PC-3 (cell line): ENCODE results near the gene RNH1. TPM values are rescaled to one million over a fixed set of nuclear protein-coding genes. Genes with fewer than 3 reads are reported as not detected.
"Not testable (repeated sequence)": the region's sequence is repeated elsewhere in the genome, so short reads cannot be mapped to it uniquely, and the experiment has no call there.

ENCODE experiments used
- ATAC-seq: fragments of 200-7000 bp; cut with Tn5 transposase; 2 replicates; pipeline ENCODE4 v1.9.1; 2020; ENCODE audit warnings: mild to moderate bottlenecking, moderate library complexity
- BruUV-seq: library from RNA; stranded (reverse); fragments of 400-500 nt; replicated peaks from 2 replicates; lab custom pipeline; 2021; lab: Mats Ljungman, UMichigan
- CTCF ChIA-PET: fragments of 300-600 bp; sonication (Branson Sonifier 250); formaldehyde crosslinking; loops from one replicate; lab custom pipeline; 2022; ENCODE audit warnings: antibody characterized with exemption; lab: Charles Lee
- POLR2A ChIA-PET: fragments of 300-600 bp; sonication (Branson Sonifier 250); formaldehyde crosslinking; loops from one replicate; lab custom pipeline; 2022; ENCODE audit warnings: antibody characterized with exemption; ENCODE audit not compliant: unreplicated experiment; lab: Charles Lee
- DNase-seq: peaks from one replicate; pipeline ENCODE4 v3.0.0-alpha.2; 2015
- H2AFZ ChIP-seq: fragments of 300-600 bp; sonication (generic); 2 replicates; pipeline ENCODE4 v1.6.0; 2016; ENCODE audit warnings: antibody characterized with exemption, low read length
- H3F3A ChIP-seq: fragments of 300-600 bp; sonication (generic); one replicate; pipeline ENCODE4 v1.6.0; 2017; ENCODE audit warnings: antibody characterized with exemption, low read length, control low read depth, mild to moderate bottlenecking; ENCODE audit not compliant: unreplicated experiment
- H3K27ac ChIP-seq: fragments of 300-600 bp; sonication (generic); 2 replicates; pipeline ENCODE4 v1.5.1; 2016; ENCODE audit warnings: mild to moderate bottlenecking, low read length
- H3K27me3 ChIP-seq: fragments of 300-600 bp; sonication (generic); 2 replicates; pipeline ENCODE4 v1.6.1; 2016; ENCODE audit warnings: low read length, mixed read lengths
- H3K36me3 ChIP-seq: fragments of 300-600 bp; sonication (generic); 2 replicates; pipeline ENCODE4 v1.6.1; 2016; ENCODE audit warnings: low read depth, mixed run types, low read length, mixed read lengths
- H3K4me1 ChIP-seq: fragments of 300-600 bp; sonication (generic); 2 replicates; pipeline ENCODE4 v1.5.1; 2016; ENCODE audit warnings: low read length; ENCODE audit not compliant: insufficient read depth
- H3K4me2 ChIP-seq: fragments of 300-600 bp; sonication (generic); 2 replicates; pipeline ENCODE4 v1.6.0; 2016; ENCODE audit warnings: low read length
- H3K4me3 ChIP-seq: fragments of 300-600 bp; sonication (generic); 2 replicates; pipeline ENCODE4 v1.5.1; 2016; ENCODE audit warnings: mild to moderate bottlenecking, low read length, mixed read lengths
- H3K79me2 ChIP-seq: fragments of 300-600 bp; sonication (generic); 2 replicates; pipeline ENCODE4 v1.6.1; 2017; ENCODE audit warnings: low read length, mixed read lengths
- H3K9ac ChIP-seq: fragments of 300-600 bp; sonication (generic); 2 replicates; pipeline ENCODE4 v1.6.0; 2016; ENCODE audit warnings: mild to moderate bottlenecking, low read length
- H3K9me2 ChIP-seq: fragments of 300-600 bp; sonication (generic); replicated peaks from 2 replicates; pipeline ENCODE4 v1.6.1; 2016; ENCODE audit warnings: mixed run types, low read length, mixed read lengths
- H3K9me3 ChIP-seq: fragments of 300-600 bp; sonication (generic); 2 replicates; pipeline ENCODE4 v1.6.1; 2016; ENCODE audit warnings: low read length, mixed read lengths
- H4K20me1 ChIP-seq: fragments of 300-600 bp; sonication (generic); 2 replicates; pipeline ENCODE4 v1.6.1; 2016; ENCODE audit warnings: low read length, mixed read lengths
- CTCF ChIP-seq: fragments of 300-600 bp; sonication (generic); conservative IDR thresholded peaks from 2 replicates; pipeline ENCODE4 v1.5.1; 2017; ENCODE audit warnings: antibody characterized with exemption, low read depth, mild to moderate bottlenecking, low read length
- EZH2 ChIP-seq: fragments of 300-600 bp; sonication (generic); IDR thresholded peaks from one replicate; pipeline ENCODE4 v1.6.1; 2017; ENCODE audit warnings: antibody characterized with exemption, mild to moderate bottlenecking, low read length; ENCODE audit not compliant: unreplicated experiment
- EZH2phosphoT487 ChIP-seq: fragments of 300-600 bp; sonication (generic); IDR thresholded peaks from 2 replicates; pipeline ENCODE4 v1.6.1; 2018; ENCODE audit warnings: mild to moderate bottlenecking, antibody characterized with exemption, low read length, borderline replicate concordance
- intact Hi-C: fragments of 100-400 bp; cut with micrococcal nuclease; formaldehyde crosslinking; loops from 2 replicates; pipeline ENCODE4 v1.9.0; 2023
- total RNA-seq: library from RNA; depleted of rRNA; stranded (reverse); fragments of >200 nt; gene quantifications from 2 replicates; pipeline ENCODE4 v1.2.3, GENCODE V29; 2014

RNH1 gene
- total RNA-seq, 1 experiment from 2014 or later, result 258 TPM

- DNase-seq (no peak), ATAC-seq (no peak)
- no peak overlapping the region for H3K4me3 ChIP-seq
- no peaks in the 10 kb centered on the region for H3F3A ChIP-seq
- intact Hi-C loops, result no loop called here
- TF ChIP-seq CTCF (no peak), EZH2 (no peak), EZH2phosphoT487 (no peak)
- no TSS peak for BruUV-seq
- no peak overlapping the region for H3K4me2 ChIP-seq
- no peaks in the 10 kb centered on the region for H4K20me1 ChIP-seq
- no peak overlapping the region for H2AFZ ChIP-seq
- no peaks in the 10 kb centered on the region for H3K4me1 ChIP-seq
- POLR2A ChIA-PET, result no interaction called here
- H3K9me3 ChIP-seq, result no peaks in the 10 kb centered on the region
- H3K36me3 ChIP-seq, result 0 out of 2 replicates have a peak, but pooled peaks cover 2% of the 10 kb centered on the region
- H3K27ac ChIP-seq, result no peak overlapping the region
- H3K27me3 ChIP-seq, result no peaks in the 10 kb centered on the region
- CTCF ChIA-PET, result no interaction called here
- no peaks in the 10 kb centered on the region for H3K79me2 ChIP-seq
- H3K9ac ChIP-seq, result no peak overlapping the region
- no peaks in the 10 kb centered on the region for H3K9me2 ChIP-seq
These were observed 13.6 kb upstream of the RNH1 start for GRCh38 chr11:520428-521176.

GRCh38 chr11:518463-519202 is 11.6 kb upstream of the RNH1 start:
- TF ChIP-seq EZH2 (no peak), EZH2phosphoT487 (0 out of 2 replicates have a peak, but pooled peaks have one; percentile 49), CTCF (peak; percentile 91)
- Histone ChIP-seq H2AFZ (peak overlapping the region; percentile 63; the same call in 1 of the 2 replicates), H3F3A (no peaks in the 10 kb centered on the region), H3K9ac (no peak overlapping the region), H3K9me3 (no peaks in the 10 kb centered on the region), H3K4me3 (no peak overlapping the region), H3K27ac (peak overlapping the region; percentile 51), H4K20me1 (no peaks in the 10 kb centered on the region), H3K4me1 (no peaks in the 10 kb centered on the region), H3K9me2 (no peaks in the 10 kb centered on the region), H3K27me3 (no peaks in the 10 kb centered on the region), H3K4me2 (no peak overlapping the region), H3K36me3 (peaks cover 2% of the 10 kb centered on the region; the same call in 1 of the 2 replicates), H3K79me2 (no peaks in the 10 kb centered on the region)
- no TSS peak for BruUV-seq
- POLR2A ChIA-PET, result no interaction called here
- DNase-seq, result peak; percentile 95
- intact Hi-C loops, result loop anchor here (1.0 kb wide), 1 partner anchor 11 kb away; the partner anchor contains the start of gene RNH1
- CTCF ChIA-PET, result interaction anchor here (0.6 to 0.8 kb wide), 6 partner anchors 12 to 111 kb away, joined by 3 to 7 read pairs (median 3); partner anchors contain the start of gene PTDSS2
- peak; percentile 100 for ATAC-seq

GRCh38 chr11:516918-517685 is 10.1 kb upstream of the RNH1 start:
- POLR2A ChIA-PET, H3K4me3 ChIP-seq, H3K9me2 ChIP-seq, DNase-seq, ATAC-seq, CTCF ChIA-PET, BruUV-seq, H3K36me3 ChIP-seq, H3K4me1 ChIP-seq, H3K4me2 ChIP-seq, H3K79me2 ChIP-seq, H4K20me1 ChIP-seq, H3K9me3 ChIP-seq, H2AFZ ChIP-seq, H3K27ac ChIP-seq, H3F3A ChIP-seq, intact Hi-C loops, H3K27me3 ChIP-seq, H3K9ac ChIP-seq: not testable (repeated sequence)
